ENCODE data around the gene CD164L2. TPM values are rescaled to one million over a fixed set of nuclear protein-coding genes. Genes with fewer than 3 reads are reported as not detected.

CD164L2 gene
- total RNA-seq, 1 experiment from 2014 or later: not detected

- Histone ChIP-seq H3K9me3 (no peaks in the 10 kb centered on the region), H3K27me3 (replicated peaks; ENCODE audit: control insufficient read depth, insufficient read depth, low read length) (no peaks in the 10 kb centered on the region), H3K4me1 (peaks cover 7% of the 10 kb centered on the region), H3K36me3 (ENCODE audit: control insufficient read depth, insufficient read depth, low read length) (no peaks in the 10 kb centered on the region; the same call in 1 of the 2 replicates), H3K4me3 (ENCODE audit: low read depth, low read length) (no peak overlapping the region)
- peaks cover 15% of the 10 kb centered on the region for H3K4me1 Mint-ChIP-seq (ENCODE audit: low read depth, unreplicated experiment)
- no peak for TF ChIP-seq CTCF (IDR thresholded peaks at IDR 0.05; ENCODE audit: insufficient read depth in 1 of 2, low read depth in 1 of 2, low read length in 1 of 2, severe bottlenecking in 1 of 2, unreplicated experiment in 1 of 2)
- no peaks in the 10 kb centered on the region for H3K27me3 Mint-ChIP-seq (ENCODE audit: insufficient read depth, unreplicated experiment)
- no peak overlapping the region for H3K4me3 Mint-ChIP-seq (ENCODE audit: unreplicated experiment)
- H3K36me3 Mint-ChIP-seq (ENCODE audit: insufficient read depth, unreplicated experiment): peaks cover 37% of the 10 kb centered on the region
- peak in 1 of 2 experiments; percentile 32 for DNase-seq
- peak overlapping the region; percentile 8 for H3K27ac Mint-ChIP-seq (ENCODE audit: unreplicated experiment)
- intact Hi-C loops (cut with micrococcal nuclease; ENCODE audit: unreplicated experiment): no loop called here
- BruUV-seq (replicated peaks): no TSS peak
- no peaks in the 10 kb centered on the region for H3K9me3 Mint-ChIP-seq (ENCODE audit: unreplicated experiment)
- POLR2A ChIA-PET: interaction anchor here (0.5 kb wide), 1 partner anchor 106 kb away, joined by 3 read pairs; no protein-coding TSS in a partner anchor
- CTCF ChIA-PET: interaction anchor here (0.9 to 1.2 kb wide), 2 partner anchors 149 to 189 kb away, joined by 4 to 6 read pairs; no protein-coding TSS in a partner anchor
Observed at GRCh38 chr1:27418326-27419185, 35.4 kb upstream of the CD164L2 start.

GRCh38 chr1:27417713-27418112 is 34.6 kb upstream of the CD164L2 start:
- POLR2A ChIA-PET: interaction anchor here (0.5 kb wide), 1 partner anchor 107 kb away, joined by 3 read pairs; no protein-coding TSS in a partner anchor

More at GRCh38 chr1:27417713-27418112, 34.6 kb upstream of the CD164L2 start:
- Histone ChIP-seq H3K36me3 (ENCODE audit: control insufficient read depth, insufficient read depth, low read length) (peaks cover 3% of the 10 kb centered on the region), H3K4me1 (peaks cover 7% of the 10 kb centered on the region), H3K9me3 (no peaks in the 10 kb centered on the region), H3K4me3 (ENCODE audit: low read depth, low read length) (no peak overlapping the region), H3K27me3 (replicated peaks; ENCODE audit: control insufficient read depth, insufficient read depth, low read length) (no peaks in the 10 kb centered on the region)
- no TSS peak for BruUV-seq (replicated peaks)
- TF ChIP-seq CTCF (IDR thresholded peaks at IDR 0.05; ENCODE audit: insufficient read depth in 1 of 2, low read depth in 1 of 2, low read length in 1 of 2, severe bottlenecking in 1 of 2, unreplicated experiment in 1 of 2): no peak
- peak overlapping the region; percentile 8 for H3K27ac Mint-ChIP-seq (ENCODE audit: unreplicated experiment)
- H3K9me3 Mint-ChIP-seq (ENCODE audit: unreplicated experiment): no peaks in the 10 kb centered on the region
- no peaks in the 10 kb centered on the region for H3K27me3 Mint-ChIP-seq (ENCODE audit: insufficient read depth, unreplicated experiment)
- intact Hi-C loops (cut with micrococcal nuclease; ENCODE audit: unreplicated experiment): loop anchor here (2.0 kb wide), 1 partner anchor 73 kb away; the partner anchor contains the start of gene WASF2
- peaks cover 15% of the 10 kb centered on the region for H3K4me1 Mint-ChIP-seq (ENCODE audit: low read depth, unreplicated experiment)
- no peak overlapping the region for H3K4me3 Mint-ChIP-seq (ENCODE audit: unreplicated experiment)
- DNase-seq: no peak
- peaks cover 40% of the 10 kb centered on the region for H3K36me3 Mint-ChIP-seq (ENCODE audit: insufficient read depth, unreplicated experiment)
- CTCF ChIA-PET: interaction anchor here (0.6 kb wide), 1 partner anchor 119 kb away, joined by 3 read pairs; no protein-coding TSS in a partner anchor
